ENCODE results near the gene NMNAT2.

GRCh38 chr1:183226963-183227362 lies 191.2 kb downstream of the NMNAT2 start:
- TF ChIP-seq CTCF (IDR thresholded peaks at IDR 0.05) (no peak), POLR2A (IDR thresholded peaks at IDR 0.05; ENCODE audit: low read depth) (no peak), POLR2AphosphoS5 (IDR thresholded peaks at IDR 0.05) (no peak), EP300 (IDR thresholded peaks at IDR 0.05) (no peak)
